ENCODE data around the gene NAA10. TPM values are rescaled to one million over a fixed set of nuclear protein-coding genes. Genes with fewer than 3 reads are reported as not detected.
A peak's percentile ranks its signal among the peaks of the same experiment; 100 is the strongest.

Gene NAA10
- total and polyA plus RNA-seq, 2 donors = 24.7 to 139 TPM

- no peak overlapping the region for H3K27ac ChIP-seq (ENCODE audit: low read depth)
- H3K4me1 ChIP-seq (ENCODE audit: insufficient read depth) = no peaks in the 10 kb centered on the region
- H3K36me3 ChIP-seq (ENCODE audit: insufficient read depth) = no peaks in the 10 kb centered on the region
- 25% methylated on average over 26 of the region's 26 CpGs for WGBS
- DNase-seq (ENCODE audit: extremely low spot score) = no peak
- H3K4me3 ChIP-seq (ENCODE audit: low read depth, low read length) = no peak overlapping the region
These were observed 33.7 kb downstream of the NAA10 start for GRCh38 chrX:153900831-153901752.

GRCh38 chrX:153897899-153898298 is 36.9 kb downstream of the NAA10 start:
- no peak for DNase-seq (ENCODE audit: extremely low spot score)
- no peak overlapping the region for H3K4me3 ChIP-seq (ENCODE audit: low read depth, low read length)
- H3K4me1 ChIP-seq (ENCODE audit: insufficient read depth) = no peaks in the 10 kb centered on the region
- H3K27ac ChIP-seq (ENCODE audit: low read depth) = no peak overlapping the region
- H3K36me3 ChIP-seq (ENCODE audit: insufficient read depth) = no peaks in the 10 kb centered on the region

GRCh38 chrX:153889123-153889522 is 45.7 kb downstream of the NAA10 start:
- no peak for DNase-seq (ENCODE audit: extremely low spot score)
- 96% methylated on average over 6 of the region's 6 CpGs for WGBS

GRCh38 chrX:153888344-153888743 is 46.5 kb downstream of the NAA10 start:
- Histone ChIP-seq H3K27ac (ENCODE audit: low read depth) (no peak overlapping the region), H3K4me3 (ENCODE audit: low read depth, low read length) (no peak overlapping the region), H3K4me1 (ENCODE audit: insufficient read depth) (no peaks in the 10 kb centered on the region), H3K36me3 (ENCODE audit: insufficient read depth) (no peaks in the 10 kb centered on the region)
- no peak for DNase-seq (ENCODE audit: extremely low spot score)
- 55% methylated on average over 6 of the region's 6 CpGs for WGBS

More at GRCh38 chrX:153889123-153889522, 45.7 kb downstream of the NAA10 start:
- no peaks in the 10 kb centered on the region for H3K4me1 ChIP-seq (ENCODE audit: insufficient read depth)
- H3K4me3 ChIP-seq (ENCODE audit: low read depth, low read length) = no peak overlapping the region
- H3K27ac ChIP-seq (ENCODE audit: low read depth) = no peak overlapping the region
- no peaks in the 10 kb centered on the region for H3K36me3 ChIP-seq (ENCODE audit: insufficient read depth)

- H3K4me1 ChIP-seq (ENCODE audit: insufficient read depth) = no peaks in the 10 kb centered on the region
- H3K27ac ChIP-seq (ENCODE audit: low read depth) = no peak overlapping the region
- no peak for DNase-seq (ENCODE audit: extremely low spot score)
- no peak overlapping the region for H3K4me3 ChIP-seq (ENCODE audit: low read depth, low read length)
- WGBS = 68% methylated on average over 8 of the region's 8 CpGs
- no peaks in the 10 kb centered on the region for H3K36me3 ChIP-seq (ENCODE audit: insufficient read depth)
These were observed 47.5 kb downstream of the NAA10 start for GRCh38 chrX:153887385-153887784.

GRCh38 chrX:153886915-153887314 is 47.9 kb downstream of the NAA10 start:
- no peaks in the 10 kb centered on the region for H3K4me1 ChIP-seq (ENCODE audit: insufficient read depth)
- H3K4me3 ChIP-seq (ENCODE audit: low read depth, low read length) = no peak overlapping the region
- H3K36me3 ChIP-seq (ENCODE audit: insufficient read depth) = no peaks in the 10 kb centered on the region
- H3K27ac ChIP-seq (ENCODE audit: low read depth) = no peak overlapping the region
- no peak for DNase-seq (ENCODE audit: extremely low spot score)
- 28% methylated on average over 13 of the region's 13 CpGs for WGBS

GRCh38 chrX:153885968-153886903 is 48.6 kb downstream of the NAA10 start, which contains the start of gene L1CAM:
TSS of gene L1CAM (minus strand) at chrX:153886173. CDS start at chrX:153875836, 10,337 bp downstream.
- H3K4me3 ChIP-seq (ENCODE audit: low read depth, low read length) = peak within 1 kb of the TSS; percentile 22
- no peak for DNase-seq (ENCODE audit: extremely low spot score)
- 2% methylated on average over 84 of the region's 94 CpGs for WGBS

GRCh38 chrX:153885208-153885787 is 49.5 kb downstream of the NAA10 start:
- WGBS = 5% methylated on average over 31 of the region's 32 CpGs
- peak overlapping the region; percentile 22 for H3K4me3 ChIP-seq (ENCODE audit: low read depth, low read length)
- H3K4me1 ChIP-seq (ENCODE audit: insufficient read depth) = no peaks in the 10 kb centered on the region
- no peaks in the 10 kb centered on the region for H3K36me3 ChIP-seq (ENCODE audit: insufficient read depth)
- DNase-seq (ENCODE audit: extremely low spot score) = no peak
- H3K27ac ChIP-seq (ENCODE audit: low read depth) = no peak overlapping the region

More at GRCh38 chrX:153885968-153886903, 48.6 kb downstream of the NAA10 start, which contains the start of gene L1CAM:
- Histone ChIP-seq H3K4me1 (ENCODE audit: insufficient read depth) (no peaks in the 10 kb centered on the region), H3K27ac (ENCODE audit: low read depth) (no peak within 1 kb of the TSS), H3K36me3 (ENCODE audit: insufficient read depth) (no peaks in the 10 kb centered on the region)

GRCh38 chrX:153884590-153884989 is 50.2 kb downstream of the NAA10 start:
- Histone ChIP-seq H3K4me1 (ENCODE audit: insufficient read depth) (no peaks in the 10 kb centered on the region), H3K4me3 (ENCODE audit: low read depth, low read length) (no peak overlapping the region), H3K27ac (ENCODE audit: low read depth) (no peak overlapping the region), H3K36me3 (ENCODE audit: insufficient read depth) (no peaks in the 10 kb centered on the region)
- 49% methylated on average over 6 of the region's 6 CpGs for WGBS
- DNase-seq (ENCODE audit: extremely low spot score) = no peak

GRCh38 chrX:153884136-153884535 is 50.7 kb downstream of the NAA10 start:
- no peak for DNase-seq (ENCODE audit: extremely low spot score)
- no peaks in the 10 kb centered on the region for H3K36me3 ChIP-seq (ENCODE audit: insufficient read depth)
- no peak overlapping the region for H3K4me3 ChIP-seq (ENCODE audit: low read depth, low read length)
- no peak overlapping the region for H3K27ac ChIP-seq (ENCODE audit: low read depth)
- 60% methylated on average over 13 of the region's 13 CpGs for WGBS
- no peaks in the 10 kb centered on the region for H3K4me1 ChIP-seq (ENCODE audit: insufficient read depth)

GRCh38 chrX:153883163-153883843 is 51.5 kb downstream of the NAA10 start:
- DNase-seq (ENCODE audit: extremely low spot score) = no peak
- H3K4me1 ChIP-seq (ENCODE audit: insufficient read depth) = no peaks in the 10 kb centered on the region
- no peaks in the 10 kb centered on the region for H3K36me3 ChIP-seq (ENCODE audit: insufficient read depth)
- no peak overlapping the region for H3K27ac ChIP-seq (ENCODE audit: low read depth)
- WGBS = 44% methylated on average over 13 of the region's 13 CpGs
- no peak overlapping the region for H3K4me3 ChIP-seq (ENCODE audit: low read depth, low read length)

GRCh38 chrX:153882557-153882956 is 52.3 kb downstream of the NAA10 start:
- 47% methylated on average over 7 of the region's 7 CpGs for WGBS
- no peak overlapping the region for H3K27ac ChIP-seq (ENCODE audit: low read depth)

GRCh38 chrX:153882086-153882498 is 52.7 kb downstream of the NAA10 start:
- no peak for DNase-seq (ENCODE audit: extremely low spot score)
- 44% methylated on average over 8 of the region's 8 CpGs for WGBS
- Histone ChIP-seq H3K36me3 (ENCODE audit: insufficient read depth) (no peaks in the 10 kb centered on the region), H3K27ac (ENCODE audit: low read depth) (no peak overlapping the region), H3K4me1 (ENCODE audit: insufficient read depth) (no peaks in the 10 kb centered on the region), H3K4me3 (ENCODE audit: low read depth, low read length) (no peak overlapping the region)

More at GRCh38 chrX:153882557-153882956, 52.3 kb downstream of the NAA10 start:
- H3K4me3 ChIP-seq (ENCODE audit: low read depth, low read length) = no peak overlapping the region
- no peaks in the 10 kb centered on the region for H3K36me3 ChIP-seq (ENCODE audit: insufficient read depth)
- H3K4me1 ChIP-seq (ENCODE audit: insufficient read depth) = no peaks in the 10 kb centered on the region
- DNase-seq (ENCODE audit: extremely low spot score) = no peak
